GM23248 (cell line): ENCODE data around the gene NISCH.

Experiments
- EZH2 ChIP-seq: fragments of 200-600 bp; sonication (generic); IDR thresholded peaks from 2 replicates; pipeline ENCODE4 v1.6.1; 2018; ENCODE audit warnings: antibody characterized with exemption, mild to moderate bottlenecking; ENCODE audit not compliant: insufficient read depth, poor library complexity, severe bottlenecking
- EZH2phosphoT487 ChIP-seq: fragments of 200-600 bp; sonication (generic); IDR thresholded peaks from 2 replicates; pipeline ENCODE4 v1.6.1; 2018; ENCODE audit warnings: antibody characterized with exemption, moderate library complexity, mild to moderate bottlenecking, low read depth; ENCODE audit not compliant: insufficient read depth

GRCh38 chr3:52502001-52502400 lies 46.6 kb downstream of the NISCH start:
- TF ChIP-seq EZH2 (no peak), EZH2phosphoT487 (no peak)
